K562 (cell line): ENCODE measurements around the gene ZNF408. TPM values are rescaled to one million over a fixed set of nuclear protein-coding genes. Genes with fewer than 3 reads are reported as not detected.

ENCODE experiments used
- CBX3 ChIP-seq, 2 experiments: IDR thresholded peaks; 1 replicate in 1 of 2; 2 replicates in 1 of 2; pipeline ENCODE4 v1.6.1; 2012; ENCODE audit warnings: inconsistent platforms in 2 of 2, low read length in 2 of 2, borderline replicate concordance in 1 of 2, control low read depth in 1 of 2
- CBX5 ChIP-seq: IDR thresholded peaks from 2 replicates; pipeline ENCODE4 v1.6.1; 2014; ENCODE audit warnings: low read depth, borderline replicate concordance
- ELF2 ChIP-seq: fragments of 250-450 bp; sonication (Bioruptor Pico); IDR thresholded peaks from 2 replicates; pipeline ENCODE4 v1.5.0; 2021; ENCODE audit warnings: mild to moderate bottlenecking
- FOXP1 ChIP-seq: sonication (generic); formaldehyde crosslinking; IDR thresholded peaks from 2 replicates; pipeline ENCODE4 v1.8.0; 2022; ENCODE audit warnings: mild to moderate bottlenecking, missing genetic modification reagents
- MAZ ChIP-seq, 2 experiments: fragments of 450-650 bp in 1 of 2; sonication (generic) in 1 of 2; formaldehyde crosslinking; IDR thresholded peaks in 1 of 2; conservative IDR thresholded peaks in 1 of 2; 2 replicates each; pipeline versions ENCODE4 v1.4.0 to v1.5.0; 2020; ENCODE audit warnings: mild to moderate bottlenecking in 1 of 2, missing genetic modification reagents in 1 of 2
- MYNN ChIP-seq, 2 experiments: sonication (generic); formaldehyde crosslinking in 1 of 2; IDR thresholded peaks; 2 replicates each; pipeline versions ENCODE4 v1.5.0 to v1.6.1; 2016 to 2020; ENCODE audit warnings: antibody characterized with exemption in 1 of 2, missing genetic modification reagents in 1 of 2
- NCOA1 ChIP-seq: fragments of 450-650 bp; IDR thresholded peaks from 2 replicates; pipeline ENCODE4 v1.6.1; 2016; ENCODE audit warnings: low read depth
- NFATC3 ChIP-seq: fragments of 450-650 bp; IDR thresholded peaks from 2 replicates; pipeline ENCODE4 v1.6.1; 2017; ENCODE audit warnings: mild to moderate bottlenecking
- NR4A1 ChIP-seq, 2 experiments: fragments of 250-450 bp in 1 of 2; fragments of 450-650 bp in 1 of 2; sonication (Bioruptor Pico) in 1 of 2; IDR thresholded peaks; 2 replicates each; pipeline versions ENCODE4 v1.4.0 to v1.6.1; 2016 to 2020; ENCODE audit warnings: mild to moderate bottlenecking in 2 of 2, missing compliant biosample characterization in 1 of 2, missing genetic modification characterization in 1 of 2, moderate library complexity in 1 of 2
- OTX1 ChIP-seq: fragments of 450-650 bp; formaldehyde crosslinking; IDR thresholded peaks from 2 replicates; pipeline ENCODE4 v1.4.0; 2022; ENCODE audit warnings: mild to moderate bottlenecking
- SMARCA4 ChIP-seq: fragments of 450-650 bp; IDR thresholded peaks from 2 replicates; pipeline ENCODE4 v1.6.1; 2016
- TARDBP ChIP-seq: fragments of 450-650 bp; IDR thresholded peaks from 2 replicates; pipeline ENCODE4 v1.6.1; 2016
- polyA plus RNA-seq, 8 experiments: library from polyadenylated mRNA; depleted of rRNA in 4 of 8; stranded (reverse) in 5 of 8; unstranded in 3 of 8; fragments of >200 nt; fragmentation: Nextera tagmentation in 2 of 8; fragmentation: Illumina TruSeq in 1 of 8; extraction: Ambion mirVana in 2 of 8; extraction: Trizol in 1 of 8; gene quantifications; 2 replicates each; pipeline versions ENCODE4 v1.2.1 to v1.2.3, GENCODE V29; 2011 to 2014; ENCODE audit warnings: inconsistent platforms in 1 of 8, missing spikeins in 1 of 8
- total RNA-seq, 7 experiments: library from RNA; depleted of rRNA in 6 of 7; stranded (reverse); fragments of >200 nt in 6 of 7; fragmentation: Illumina TruSeq in 2 of 7; extraction: Trizol in 2 of 7; gene quantifications; 2 replicates each; pipeline versions ENCODE4 v1.2.1 to v1.2.3, GENCODE V29; 2011 to 2021; ENCODE audit warnings: low replicate concordance in 1 of 7
- TF ChIP-seq, protein P1 (sequence below), 2 experiments: fragments of 450-650 bp in 1 of 2; sonication (generic) in 1 of 2; formaldehyde crosslinking; conservative IDR thresholded peaks; 2 replicates each; pipeline versions ENCODE4 v1.4.0 to v1.8.1; 2020 to 2022; ENCODE audit warnings: mild to moderate bottlenecking in 1 of 2, missing genetic modification reagents in 1 of 2
- TF ChIP-seq, protein P2 (sequence below): sonication (generic); formaldehyde crosslinking; IDR thresholded peaks from 2 replicates; pipeline ENCODE4 v1.8.0; 2022; ENCODE audit warnings: mild to moderate bottlenecking, missing genetic modification reagents
- TF ChIP-seq, protein P3 (sequence below): fragments of 150-350 bp; conservative IDR thresholded peaks from 2 replicates; pipeline ENCODE4 v1.6.1; 2014; ENCODE audit warnings: low read length
- TF ChIP-seq, protein P4 (sequence below): sonication (generic); formaldehyde crosslinking; IDR thresholded peaks from 2 replicates; pipeline ENCODE4 v1.4.0; 2020; ENCODE audit warnings: mild to moderate bottlenecking, missing genetic modification reagents

The ZNF408 gene
- total and polyA plus RNA-seq, 9 of the 15 experiments (the other 6 are each of a cell fraction or from before 2014, with no cell fraction given): 0.15 to 18.4 (median 7.4) TPM

DNA sequence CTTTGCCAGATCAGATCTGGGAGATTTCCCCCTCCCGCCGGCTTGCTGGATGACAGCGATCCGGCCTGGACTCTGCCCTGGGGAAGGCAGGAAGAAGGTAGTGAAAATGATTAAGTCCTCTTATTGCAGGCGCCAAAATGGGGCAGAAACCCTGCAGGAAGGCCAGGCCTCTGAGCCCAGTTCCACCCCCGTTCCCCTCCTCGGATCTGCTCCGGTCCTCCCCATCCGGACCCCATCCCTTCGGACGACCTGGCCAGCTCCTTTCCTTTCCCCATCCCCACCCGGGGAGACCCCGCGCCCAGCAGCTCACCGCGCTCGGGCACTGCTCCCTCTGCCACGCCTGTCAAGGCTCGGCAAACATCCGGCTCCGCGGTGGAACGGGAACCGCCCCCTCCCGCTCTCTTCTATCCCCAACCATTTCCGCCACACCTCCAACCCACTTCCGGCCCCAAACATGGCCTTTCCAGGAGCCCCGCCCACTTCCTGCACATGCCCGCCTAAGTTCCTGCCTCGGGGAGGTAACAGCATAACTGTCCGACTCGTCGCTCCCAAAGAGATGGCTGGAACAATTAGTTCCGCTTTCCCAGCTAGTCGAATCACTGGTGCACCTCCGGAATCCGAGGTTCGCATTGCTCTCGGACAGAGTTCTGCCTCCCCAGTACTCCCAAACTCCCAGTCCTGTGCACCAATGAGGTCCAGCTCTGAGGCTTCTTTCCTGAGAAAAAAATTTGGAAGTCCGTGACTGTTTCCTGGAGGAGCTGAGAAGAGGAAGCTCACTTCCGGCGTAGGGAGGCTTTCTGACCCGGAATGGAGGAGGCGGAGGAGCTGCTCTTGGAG, at the start of gene ZNF408, which contains the start of gene ARHGAP1 (continued):
- TF ChIP-seq CBX3 (IDR thresholded peaks at IDR 0.05; ENCODE audit: borderline replicate concordance in 1 of 2, low read length in 2 of 2): peak in 1 of 2 experiments; percentile 88; a peak in 2 of 3 replicates
- TF ChIP-seq, protein P1, sequence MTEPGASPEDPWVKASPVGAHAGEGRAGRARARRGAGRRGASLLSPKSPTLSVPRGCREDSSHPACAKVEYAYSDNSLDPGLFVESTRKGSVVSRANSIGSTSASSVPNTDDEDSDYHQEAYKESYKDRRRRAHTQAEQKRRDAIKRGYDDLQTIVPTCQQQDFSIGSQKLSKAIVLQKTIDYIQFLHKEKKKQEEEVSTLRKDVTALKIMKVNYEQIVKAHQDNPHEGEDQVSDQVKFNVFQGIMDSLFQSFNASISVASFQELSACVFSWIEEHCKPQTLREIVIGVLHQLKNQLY (CRISPR knock-in tag; conservative IDR thresholded peaks at IDR 0.05): 0 out of 4 replicates have a peak, but pooled peaks of 1 of the 2 experiments have one; percentile 64
- TF ChIP-seq MYNN (IDR thresholded peaks at IDR 0.05): 0 out of 2 replicates have a peak, but pooled peaks have one; percentile 23
- TF ChIP-seq MYNN (CRISPR knock-in tag; IDR thresholded peaks at IDR 0.05): no peak
- TF ChIP-seq FOXP1 (CRISPR knock-in tag): peak; percentile 63; the same call in 1 of the 2 replicates
- TF ChIP-seq MAZ (CRISPR knock-in tag; conservative IDR thresholded peaks at IDR 0.05 in 1 of 2, IDR thresholded peaks at IDR 0.05 in 1 of 2): peak; percentile 78 to 82
- no peak for TF ChIP-seq CBX5
- TF ChIP-seq TARDBP: peak; percentile 74
- peak; percentile 100 for TF ChIP-seq NCOA1
- peak; percentile 89 for TF ChIP-seq OTX1 (CRISPR knock-in tag)
- TF ChIP-seq SMARCA4: 0 out of 2 replicates have a peak, but pooled peaks have one; percentile 5
- TF ChIP-seq, protein P2, sequence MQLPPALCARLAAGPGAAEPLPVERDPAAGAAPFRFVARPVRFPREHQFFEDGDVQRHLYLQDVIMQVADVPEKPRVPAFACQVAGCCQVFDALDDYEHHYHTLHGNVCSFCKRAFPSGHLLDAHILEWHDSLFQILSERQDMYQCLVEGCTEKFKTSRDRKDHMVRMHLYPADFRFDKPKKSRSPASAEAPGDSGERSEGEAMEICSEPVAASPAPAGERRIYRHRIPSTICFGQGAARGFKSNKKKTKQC (CRISPR knock-in tag): peak; percentile 48; the same call in 1 of the 2 replicates
- TF ChIP-seq NR4A1 (CRISPR knock-in tag; IDR thresholded peaks at IDR 0.05): no peak
- TF ChIP-seq NR4A1 (tag; IDR thresholded peaks at IDR 0.05): peak; percentile 71
- TF ChIP-seq, protein P3, sequence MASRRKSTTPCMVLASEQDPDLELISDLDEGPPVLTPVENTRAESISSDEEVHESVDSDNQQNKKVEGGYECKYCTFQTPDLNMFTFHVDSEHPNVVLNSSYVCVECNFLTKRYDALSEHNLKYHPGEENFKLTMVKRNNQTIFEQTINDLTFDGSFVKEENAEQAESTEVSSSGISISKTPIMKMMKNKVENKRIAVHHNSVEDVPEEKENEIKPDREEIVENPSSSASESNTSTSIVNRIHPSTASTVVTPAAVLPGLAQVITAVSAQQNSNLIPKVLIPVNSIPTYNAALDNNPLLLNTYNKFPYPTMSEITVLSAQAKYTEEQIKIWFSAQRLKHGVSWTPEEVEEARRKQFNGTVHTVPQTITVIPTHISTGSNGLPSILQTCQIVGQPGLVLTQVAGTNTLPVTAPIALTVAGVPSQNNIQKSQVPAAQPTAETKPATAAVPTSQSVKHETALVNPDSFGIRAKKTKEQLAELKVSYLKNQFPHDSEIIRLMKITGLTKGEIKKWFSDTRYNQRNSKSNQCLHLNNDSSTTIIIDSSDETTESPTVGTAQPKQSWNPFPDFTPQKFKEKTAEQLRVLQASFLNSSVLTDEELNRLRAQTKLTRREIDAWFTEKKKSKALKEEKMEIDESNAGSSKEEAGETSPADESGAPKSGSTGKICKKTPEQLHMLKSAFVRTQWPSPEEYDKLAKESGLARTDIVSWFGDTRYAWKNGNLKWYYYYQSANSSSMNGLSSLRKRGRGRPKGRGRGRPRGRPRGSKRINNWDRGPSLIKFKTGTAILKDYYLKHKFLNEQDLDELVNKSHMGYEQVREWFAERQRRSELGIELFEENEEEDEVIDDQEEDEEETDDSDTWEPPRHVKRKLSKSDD: peak; percentile 64; the same call in 1 of the 2 replicates
- TF ChIP-seq, protein P4, sequence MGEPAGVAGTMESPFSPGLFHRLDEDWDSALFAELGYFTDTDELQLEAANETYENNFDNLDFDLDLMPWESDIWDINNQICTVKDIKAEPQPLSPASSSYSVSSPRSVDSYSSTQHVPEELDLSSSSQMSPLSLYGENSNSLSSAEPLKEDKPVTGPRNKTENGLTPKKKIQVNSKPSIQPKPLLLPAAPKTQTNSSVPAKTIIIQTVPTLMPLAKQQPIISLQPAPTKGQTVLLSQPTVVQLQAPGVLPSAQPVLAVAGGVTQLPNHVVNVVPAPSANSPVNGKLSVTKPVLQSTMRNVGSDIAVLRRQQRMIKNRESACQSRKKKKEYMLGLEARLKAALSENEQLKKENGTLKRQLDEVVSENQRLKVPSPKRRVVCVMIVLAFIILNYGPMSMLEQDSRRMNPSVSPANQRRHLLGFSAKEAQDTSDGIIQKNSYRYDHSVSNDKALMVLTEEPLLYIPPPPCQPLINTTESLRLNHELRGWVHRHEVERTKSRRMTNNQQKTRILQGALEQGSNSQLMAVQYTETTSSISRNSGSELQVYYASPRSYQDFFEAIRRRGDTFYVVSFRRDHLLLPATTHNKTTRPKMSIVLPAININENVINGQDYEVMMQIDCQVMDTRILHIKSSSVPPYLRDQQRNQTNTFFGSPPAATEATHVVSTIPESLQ (CRISPR knock-in tag): 0 out of 2 replicates have a peak, but pooled peaks have one; percentile 53
- peak; percentile 96 for TF ChIP-seq NFATC3
- TF ChIP-seq ELF2 (CRISPR knock-in tag): peak; percentile 97
